ENCODE results near the gene MED29. TPM values are rescaled to one million over a fixed set of nuclear protein-coding genes. Genes with fewer than 3 reads are reported as not detected.
"Not testable (repeated sequence)": the region's sequence is repeated elsewhere in the genome, so short reads cannot be mapped to it uniquely, and the experiment has no call there.

MED29 gene
- total and polyA plus RNA-seq, 2 experiments from 2014 or later = 26.1 to 62.0 TPM

DNA sequence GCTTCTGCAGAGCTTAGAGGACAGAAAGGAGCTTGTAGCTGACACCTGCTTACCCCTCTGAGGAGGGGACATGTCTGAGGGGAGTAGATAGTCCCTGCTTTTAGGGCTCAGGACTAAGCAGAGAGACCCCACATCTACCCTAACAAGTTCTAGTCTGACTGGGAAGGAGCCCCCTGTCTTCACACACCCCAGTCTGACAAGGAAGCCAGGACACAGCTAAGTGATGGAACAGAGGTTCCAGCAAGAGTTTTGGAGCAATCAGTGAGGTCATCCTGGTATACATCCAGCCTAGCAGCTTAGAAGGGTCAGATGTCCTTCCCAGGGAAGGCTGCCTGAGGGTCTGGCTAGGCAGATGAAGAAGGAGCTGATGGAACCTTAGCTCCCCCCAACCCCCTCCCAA lies 15.2 kb upstream of the MED29 start (continued):
- TF ChIP-seq, protein P1, sequence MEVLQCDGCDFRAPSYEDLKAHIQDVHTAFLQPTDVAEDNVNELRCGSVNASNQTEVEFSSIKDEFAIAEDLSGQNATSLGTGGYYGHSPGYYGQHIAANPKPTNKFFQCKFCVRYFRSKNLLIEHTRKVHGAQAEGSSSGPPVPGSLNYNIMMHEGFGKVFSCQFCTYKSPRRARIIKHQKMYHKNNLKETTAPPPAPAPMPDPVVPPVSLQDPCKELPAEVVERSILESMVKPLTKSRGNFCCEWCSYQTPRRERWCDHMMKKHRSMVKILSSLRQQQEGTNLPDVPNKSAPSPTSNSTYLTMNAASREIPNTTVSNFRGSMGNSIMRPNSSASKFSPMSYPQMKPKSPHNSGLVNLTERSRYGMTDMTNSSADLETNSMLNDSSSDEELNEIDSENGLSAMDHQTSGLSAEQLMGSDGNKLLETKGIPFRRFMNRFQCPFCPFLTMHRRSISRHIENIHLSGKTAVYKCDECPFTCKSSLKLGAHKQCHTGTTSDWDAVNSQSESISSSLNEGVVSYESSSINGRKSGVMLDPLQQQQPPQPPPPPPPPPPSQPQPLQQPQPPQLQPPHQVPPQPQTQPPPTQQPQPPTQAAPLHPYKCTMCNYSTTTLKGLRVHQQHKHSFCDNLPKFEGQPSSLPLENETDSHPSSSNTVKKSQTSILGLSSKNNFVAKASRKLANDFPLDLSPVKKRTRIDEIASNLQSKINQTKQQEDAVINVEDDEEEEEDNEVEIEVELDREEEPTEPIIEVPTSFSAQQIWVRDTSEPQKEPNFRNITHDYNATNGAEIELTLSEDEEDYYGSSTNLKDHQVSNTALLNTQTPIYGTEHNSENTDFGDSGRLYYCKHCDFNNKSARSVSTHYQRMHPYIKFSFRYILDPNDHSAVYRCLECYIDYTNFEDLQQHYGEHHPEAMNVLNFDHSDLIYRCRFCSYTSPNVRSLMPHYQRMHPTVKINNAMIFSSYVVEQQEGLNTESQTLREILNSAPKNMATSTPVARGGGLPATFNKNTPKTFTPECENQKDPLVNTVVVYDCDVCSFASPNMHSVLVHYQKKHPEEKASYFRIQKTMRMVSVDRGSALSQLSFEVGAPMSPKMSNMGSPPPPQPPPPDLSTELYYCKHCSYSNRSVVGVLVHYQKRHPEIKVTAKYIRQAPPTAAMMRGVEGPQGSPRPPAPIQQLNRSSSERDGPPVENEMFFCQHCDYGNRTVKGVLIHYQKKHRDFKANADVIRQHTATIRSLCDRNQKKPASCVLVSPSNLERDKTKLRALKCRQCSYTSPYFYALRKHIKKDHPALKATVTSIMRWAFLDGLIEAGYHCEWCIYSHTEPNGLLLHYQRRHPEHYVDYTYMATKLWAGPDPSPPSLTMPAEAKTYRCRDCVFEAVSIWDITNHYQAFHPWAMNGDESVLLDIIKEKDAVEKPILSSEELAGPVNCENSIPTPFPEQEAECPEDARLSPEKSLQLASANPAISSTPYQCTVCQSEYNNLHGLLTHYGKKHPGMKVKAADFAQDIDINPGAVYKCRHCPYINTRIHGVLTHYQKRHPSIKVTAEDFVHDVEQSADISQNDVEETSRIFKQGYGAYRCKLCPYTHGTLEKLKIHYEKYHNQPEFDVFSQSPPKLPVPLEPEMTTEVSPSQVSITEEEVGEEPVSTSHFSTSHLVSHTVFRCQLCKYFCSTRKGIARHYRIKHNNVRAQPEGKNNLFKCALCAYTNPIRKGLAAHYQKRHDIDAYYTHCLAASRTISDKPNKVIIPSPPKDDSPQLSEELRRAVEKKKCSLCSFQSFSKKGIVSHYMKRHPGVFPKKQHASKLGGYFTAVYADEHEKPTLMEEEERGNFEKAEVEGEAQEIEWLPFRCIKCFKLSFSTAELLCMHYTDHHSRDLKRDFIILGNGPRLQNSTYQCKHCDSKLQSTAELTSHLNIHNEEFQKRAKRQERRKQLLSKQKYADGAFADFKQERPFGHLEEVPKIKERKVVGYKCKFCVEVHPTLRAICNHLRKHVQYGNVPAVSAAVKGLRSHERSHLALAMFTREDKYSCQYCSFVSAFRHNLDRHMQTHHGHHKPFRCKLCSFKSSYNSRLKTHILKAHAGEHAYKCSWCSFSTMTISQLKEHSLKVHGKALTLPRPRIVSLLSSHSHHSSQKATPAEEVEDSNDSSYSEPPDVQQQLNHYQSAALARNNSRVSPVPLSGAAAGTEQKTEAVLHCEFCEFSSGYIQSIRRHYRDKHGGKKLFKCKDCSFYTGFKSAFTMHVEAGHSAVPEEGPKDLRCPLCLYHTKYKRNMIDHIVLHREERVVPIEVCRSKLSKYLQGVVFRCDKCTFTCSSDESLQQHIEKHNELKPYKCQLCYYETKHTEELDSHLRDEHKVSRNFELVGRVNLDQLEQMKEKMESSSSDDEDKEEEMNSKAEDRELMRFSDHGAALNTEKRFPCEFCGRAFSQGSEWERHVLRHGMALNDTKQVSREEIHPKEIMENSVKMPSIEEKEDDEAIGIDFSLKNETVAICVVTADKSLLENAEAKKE (CRISPR knock-in tag; IDR thresholded peaks at IDR 0.05) = no peak
- TF ChIP-seq, protein P2, sequence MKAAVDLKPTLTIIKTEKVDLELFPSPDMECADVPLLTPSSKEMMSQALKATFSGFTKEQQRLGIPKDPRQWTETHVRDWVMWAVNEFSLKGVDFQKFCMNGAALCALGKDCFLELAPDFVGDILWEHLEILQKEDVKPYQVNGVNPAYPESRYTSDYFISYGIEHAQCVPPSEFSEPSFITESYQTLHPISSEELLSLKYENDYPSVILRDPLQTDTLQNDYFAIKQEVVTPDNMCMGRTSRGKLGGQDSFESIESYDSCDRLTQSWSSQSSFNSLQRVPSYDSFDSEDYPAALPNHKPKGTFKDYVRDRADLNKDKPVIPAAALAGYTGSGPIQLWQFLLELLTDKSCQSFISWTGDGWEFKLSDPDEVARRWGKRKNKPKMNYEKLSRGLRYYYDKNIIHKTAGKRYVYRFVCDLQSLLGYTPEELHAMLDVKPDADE (IDR thresholded peaks at IDR 0.05) = no peak
- no peak for TF ChIP-seq POLR2AphosphoS5 (IDR thresholded peaks at IDR 0.05; ENCODE audit: low read depth)
- TF ChIP-seq ZNF331 (CRISPR knock-in tag; IDR thresholded peaks at IDR 0.05; ENCODE audit: low read depth) = no peak

DNA sequence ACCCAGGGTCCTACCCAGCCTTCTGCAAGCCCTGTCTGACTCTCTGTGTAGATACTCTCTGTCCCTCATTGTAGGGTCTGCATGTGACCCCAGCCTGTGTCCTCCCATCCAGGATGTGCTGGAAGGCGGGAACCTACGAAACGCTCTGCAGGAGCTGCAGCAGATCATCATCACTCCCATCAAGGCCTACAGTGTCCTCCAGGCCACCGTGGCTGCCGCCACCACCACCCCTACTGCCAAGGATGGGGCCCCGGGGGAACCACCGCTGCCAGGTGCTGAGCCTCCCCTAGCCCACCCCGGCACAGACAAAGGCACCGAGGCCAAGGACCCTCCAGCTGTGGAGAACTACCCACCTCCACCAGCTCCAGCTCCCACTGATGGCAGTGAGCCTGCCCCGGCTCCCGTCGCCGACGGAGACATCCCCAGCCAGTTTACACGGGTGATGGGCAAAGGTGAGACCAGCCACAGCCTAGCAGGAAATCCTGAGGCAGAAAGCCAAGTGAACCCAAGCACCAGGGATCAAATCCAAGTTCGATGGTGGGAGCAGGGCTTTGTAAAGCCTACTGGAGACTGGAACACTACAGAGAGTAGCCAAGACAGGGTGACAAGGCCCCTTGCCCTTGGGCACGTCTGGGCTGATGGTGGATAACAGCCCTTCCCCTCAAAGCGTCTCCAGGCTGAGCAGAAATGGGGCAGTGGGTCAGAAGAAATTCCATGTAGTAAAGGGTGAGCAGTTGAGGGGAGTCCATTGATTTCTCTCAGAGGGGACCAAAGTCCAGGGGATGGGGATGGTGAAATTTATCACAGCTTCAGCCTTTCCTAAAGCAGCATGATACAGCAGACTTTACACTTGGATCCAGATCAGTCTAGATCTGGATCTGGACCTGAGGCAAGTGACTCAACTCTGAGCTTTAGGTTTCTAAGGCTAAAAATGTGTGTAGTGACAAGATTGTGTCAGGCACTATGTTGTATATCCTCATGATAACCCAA lies 13.5 kb upstream of the MED29 start:
- Mint-ChIP-seq H3K4me1 (no peaks in the 10 kb centered on the region), H3K27ac (no peak overlapping the region; the same call in 1 of the 2 replicates), H3K27me3 (ENCODE audit: insufficient read depth, low read depth, poor library complexity) (peaks cover 2% of the 10 kb centered on the region), H3K36me3 (ENCODE audit: low read depth) (peaks cover 70% of the 10 kb centered on the region), H3K9me3 (no peaks in the 10 kb centered on the region), H3K4me3 (no peak overlapping the region)
- Histone ChIP-seq H3K27ac (ENCODE audit: low read depth) (no peak overlapping the region), H3K27me3 (ENCODE audit: insufficient read depth) (no peaks in the 10 kb centered on the region), H4K20me1 (replicated peaks; ENCODE audit: insufficient read depth) (peaks cover 13% of the 10 kb centered on the region), H3K4me3 (no peak overlapping the region), H3K4me1 (ENCODE audit: insufficient read depth) (no peaks in the 10 kb centered on the region), H3K9me2 (ENCODE audit: insufficient read depth) (no peaks in the 10 kb centered on the region), H3K4me2 (no peak overlapping the region), H2AFZ (no peak overlapping the region), H3K36me3 (ENCODE audit: insufficient read depth) (peaks cover 29% of the 10 kb centered on the region), H3K79me2 (replicated peaks; ENCODE audit: insufficient read depth) (no peaks in the 10 kb centered on the region), H3F3A (replicated peaks; ENCODE audit: low read depth) (no peaks in the 10 kb centered on the region)
- DNase-seq (ENCODE audit: low spot score) = no peak
- ATAC-seq = no peak
- TF ChIP-seq, protein P3, sequence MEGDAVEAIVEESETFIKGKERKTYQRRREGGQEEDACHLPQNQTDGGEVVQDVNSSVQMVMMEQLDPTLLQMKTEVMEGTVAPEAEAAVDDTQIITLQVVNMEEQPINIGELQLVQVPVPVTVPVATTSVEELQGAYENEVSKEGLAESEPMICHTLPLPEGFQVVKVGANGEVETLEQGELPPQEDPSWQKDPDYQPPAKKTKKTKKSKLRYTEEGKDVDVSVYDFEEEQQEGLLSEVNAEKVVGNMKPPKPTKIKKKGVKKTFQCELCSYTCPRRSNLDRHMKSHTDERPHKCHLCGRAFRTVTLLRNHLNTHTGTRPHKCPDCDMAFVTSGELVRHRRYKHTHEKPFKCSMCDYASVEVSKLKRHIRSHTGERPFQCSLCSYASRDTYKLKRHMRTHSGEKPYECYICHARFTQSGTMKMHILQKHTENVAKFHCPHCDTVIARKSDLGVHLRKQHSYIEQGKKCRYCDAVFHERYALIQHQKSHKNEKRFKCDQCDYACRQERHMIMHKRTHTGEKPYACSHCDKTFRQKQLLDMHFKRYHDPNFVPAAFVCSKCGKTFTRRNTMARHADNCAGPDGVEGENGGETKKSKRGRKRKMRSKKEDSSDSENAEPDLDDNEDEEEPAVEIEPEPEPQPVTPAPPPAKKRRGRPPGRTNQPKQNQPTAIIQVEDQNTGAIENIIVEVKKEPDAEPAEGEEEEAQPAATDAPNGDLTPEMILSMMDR (conservative IDR thresholded peaks at IDR 0.05; ENCODE audit: low read depth in 2 of 2) = no peak
- no peak for TF ChIP-seq EZH2phosphoT487 (IDR thresholded peaks at IDR 0.05; ENCODE audit: unreplicated experiment)

DNA sequence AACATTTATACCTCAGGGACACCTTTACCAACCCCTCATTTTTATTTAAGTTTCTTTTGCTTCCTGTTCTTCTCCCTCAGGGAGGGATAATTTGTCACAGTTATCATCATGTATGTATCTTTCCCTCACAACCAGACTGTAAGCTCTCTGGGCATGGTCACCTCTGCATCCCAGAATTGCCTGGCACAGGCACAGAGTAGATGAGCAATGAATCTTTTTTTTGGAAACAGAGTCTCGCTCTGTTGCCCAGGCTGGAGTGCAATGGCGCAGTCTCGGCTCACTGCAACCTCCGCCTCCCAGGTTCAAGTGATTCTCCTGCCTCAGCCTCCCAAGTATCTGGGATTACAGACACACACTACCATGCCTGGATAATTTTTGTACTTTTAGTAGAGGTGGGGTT lies 11.8 kb upstream of the MED29 start:
- not testable (repeated sequence) for H3K27me3 ChIP-seq (ENCODE audit: insufficient read depth); H3K9me2 ChIP-seq (ENCODE audit: insufficient read depth); H3K4me3 Mint-ChIP-seq; H3K79me2 ChIP-seq (replicated peaks; ENCODE audit: insufficient read depth); H2AFZ ChIP-seq; H3K27ac Mint-ChIP-seq; H3F3A ChIP-seq (replicated peaks; ENCODE audit: low read depth); H3K9me3 Mint-ChIP-seq; H3K4me2 ChIP-seq; H3K4me3 ChIP-seq; ATAC-seq; H3K4me1 Mint-ChIP-seq; H3K27me3 Mint-ChIP-seq (ENCODE audit: insufficient read depth, low read depth, poor library complexity); H3K4me1 ChIP-seq (ENCODE audit: insufficient read depth); DNase-seq (ENCODE audit: low spot score); H3K27ac ChIP-seq (ENCODE audit: low read depth)
- H3K36me3 ChIP-seq (ENCODE audit: insufficient read depth) = peaks cover 29% of the 10 kb centered on the region
- H3K36me3 Mint-ChIP-seq (ENCODE audit: low read depth) = peaks cover 76% of the 10 kb centered on the region
- peaks cover 16% of the 10 kb centered on the region for H4K20me1 ChIP-seq (replicated peaks; ENCODE audit: insufficient read depth)
